ENCODE measurements around the gene SELE. TPM values are rescaled to one million over a fixed set of nuclear protein-coding genes. Genes with fewer than 3 reads are reported as not detected.
A peak's percentile ranks its signal among the peaks of the same experiment; 100 is the strongest.

SELE gene, protein sequence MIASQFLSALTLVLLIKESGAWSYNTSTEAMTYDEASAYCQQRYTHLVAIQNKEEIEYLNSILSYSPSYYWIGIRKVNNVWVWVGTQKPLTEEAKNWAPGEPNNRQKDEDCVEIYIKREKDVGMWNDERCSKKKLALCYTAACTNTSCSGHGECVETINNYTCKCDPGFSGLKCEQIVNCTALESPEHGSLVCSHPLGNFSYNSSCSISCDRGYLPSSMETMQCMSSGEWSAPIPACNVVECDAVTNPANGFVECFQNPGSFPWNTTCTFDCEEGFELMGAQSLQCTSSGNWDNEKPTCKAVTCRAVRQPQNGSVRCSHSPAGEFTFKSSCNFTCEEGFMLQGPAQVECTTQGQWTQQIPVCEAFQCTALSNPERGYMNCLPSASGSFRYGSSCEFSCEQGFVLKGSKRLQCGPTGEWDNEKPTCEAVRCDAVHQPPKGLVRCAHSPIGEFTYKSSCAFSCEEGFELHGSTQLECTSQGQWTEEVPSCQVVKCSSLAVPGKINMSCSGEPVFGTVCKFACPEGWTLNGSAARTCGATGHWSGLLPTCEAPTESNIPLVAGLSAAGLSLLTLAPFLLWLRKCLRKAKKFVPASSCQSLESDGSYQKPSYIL
- total RNA-seq (2022) (not detected in 2 replicates), Bru-seq, nascent RNA (not detected), BruChase-seq, experiment 1, labeled RNA remaining after a 2-hour chase (percentile 11 among the genes with signal in this experiment), BruChase-seq, experiment 2, labeled RNA remaining after a 6-hour chase (percentile 11 among the genes with signal in this experiment)
- long read RNA-seq = 0 reads

DNA sequence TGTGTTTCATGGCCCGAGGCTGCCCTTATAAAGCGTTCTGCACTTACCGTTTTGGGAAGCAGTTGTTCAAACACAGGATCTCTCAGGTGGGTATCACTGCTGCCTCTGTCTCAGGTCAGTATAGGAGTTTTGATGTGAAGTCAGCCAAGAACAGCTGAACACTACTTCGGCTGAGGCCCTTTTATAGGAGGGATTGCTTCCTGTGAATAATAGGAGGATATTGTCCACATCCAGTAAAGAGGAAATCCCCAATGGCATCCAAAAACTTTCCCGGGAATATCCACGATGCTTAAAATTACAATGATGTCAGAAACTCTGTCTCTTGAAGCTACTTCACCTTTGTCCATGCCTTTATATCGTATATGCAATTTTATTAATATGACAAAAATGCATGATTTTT is at the start of gene SELE:
Gene SELE (minus strand): TSS at position 156 of the 400 bp plus-strand sequence. CDS start 467 bp downstream, outside the sequence.
- BruUV-seq (replicated peaks) = no TSS peak
- no peaks in the 10 kb centered on the region for H3K27me3 ChIP-seq (replicated peaks; ENCODE audit: control insufficient read depth, insufficient read depth, low read length)
- DNase-seq = no peak
- CTCF ChIA-PET = interaction anchor here (1.4 kb wide), 1 partner anchor 22 kb away, joined by 3 read pairs; no protein-coding TSS in a partner anchor
- intact Hi-C loops (cut with micrococcal nuclease; ENCODE audit: unreplicated experiment) = no loop called here
- no peak within 1 kb of the TSS for H3K4me3 Mint-ChIP-seq (ENCODE audit: unreplicated experiment)
- no peak within 1 kb of the TSS for H3K27ac Mint-ChIP-seq (ENCODE audit: unreplicated experiment)
- no peaks in the 10 kb centered on the region for H3K9me3 Mint-ChIP-seq (ENCODE audit: unreplicated experiment)
- H3K36me3 Mint-ChIP-seq (ENCODE audit: insufficient read depth, unreplicated experiment) = no peaks in the 10 kb centered on the region
- peaks cover 4% of the 10 kb centered on the region for H3K27me3 Mint-ChIP-seq (ENCODE audit: insufficient read depth, unreplicated experiment)
- TF ChIP-seq, protein P1, sequence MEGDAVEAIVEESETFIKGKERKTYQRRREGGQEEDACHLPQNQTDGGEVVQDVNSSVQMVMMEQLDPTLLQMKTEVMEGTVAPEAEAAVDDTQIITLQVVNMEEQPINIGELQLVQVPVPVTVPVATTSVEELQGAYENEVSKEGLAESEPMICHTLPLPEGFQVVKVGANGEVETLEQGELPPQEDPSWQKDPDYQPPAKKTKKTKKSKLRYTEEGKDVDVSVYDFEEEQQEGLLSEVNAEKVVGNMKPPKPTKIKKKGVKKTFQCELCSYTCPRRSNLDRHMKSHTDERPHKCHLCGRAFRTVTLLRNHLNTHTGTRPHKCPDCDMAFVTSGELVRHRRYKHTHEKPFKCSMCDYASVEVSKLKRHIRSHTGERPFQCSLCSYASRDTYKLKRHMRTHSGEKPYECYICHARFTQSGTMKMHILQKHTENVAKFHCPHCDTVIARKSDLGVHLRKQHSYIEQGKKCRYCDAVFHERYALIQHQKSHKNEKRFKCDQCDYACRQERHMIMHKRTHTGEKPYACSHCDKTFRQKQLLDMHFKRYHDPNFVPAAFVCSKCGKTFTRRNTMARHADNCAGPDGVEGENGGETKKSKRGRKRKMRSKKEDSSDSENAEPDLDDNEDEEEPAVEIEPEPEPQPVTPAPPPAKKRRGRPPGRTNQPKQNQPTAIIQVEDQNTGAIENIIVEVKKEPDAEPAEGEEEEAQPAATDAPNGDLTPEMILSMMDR (IDR thresholded peaks at IDR 0.05; ENCODE audit: insufficient read depth in 1 of 2, low read depth in 1 of 2, low read length in 1 of 2, severe bottlenecking in 1 of 2, unreplicated experiment in 1 of 2) = no peak
- H3K4me1 Mint-ChIP-seq (ENCODE audit: low read depth, unreplicated experiment) = no peaks in the 10 kb centered on the region
- no peaks in the 10 kb centered on the region for H3K36me3 ChIP-seq (ENCODE audit: control insufficient read depth, insufficient read depth, low read length)
- POLR2A ChIA-PET = no interaction called here
- H3K9me3 ChIP-seq = no peaks in the 10 kb centered on the region
- H3K4me1 ChIP-seq = no peaks in the 10 kb centered on the region
- no peak within 1 kb of the TSS for H3K4me3 ChIP-seq (ENCODE audit: low read depth, low read length)

DNA sequence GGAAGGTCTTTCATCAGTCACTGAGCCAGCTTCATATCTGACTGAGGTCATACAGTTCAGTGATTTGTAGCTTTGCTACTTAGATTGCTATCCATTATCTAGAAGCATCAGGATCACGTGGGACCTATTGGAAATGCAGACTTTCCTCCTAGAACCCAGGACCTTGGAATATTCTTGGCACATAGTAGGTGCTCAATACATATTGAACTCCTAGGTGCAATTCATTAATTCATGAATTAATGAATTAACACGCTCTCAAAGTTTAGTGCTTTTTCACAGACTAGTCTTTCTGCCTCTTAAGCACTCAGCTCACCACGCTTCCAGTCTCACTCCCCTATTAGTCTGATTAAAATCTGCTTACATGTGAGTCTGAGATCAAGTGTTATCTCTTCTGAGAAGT is 48.7 kb upstream of the SELE start:
- Histone ChIP-seq H3K36me3 (ENCODE audit: control insufficient read depth, insufficient read depth, low read length) (no peaks in the 10 kb centered on the region), H3K9me3 (no peaks in the 10 kb centered on the region), H3K27me3 (replicated peaks; ENCODE audit: control insufficient read depth, insufficient read depth, low read length) (no peaks in the 10 kb centered on the region), H3K4me3 (ENCODE audit: low read depth, low read length) (no peak overlapping the region), H3K4me1 (peaks cover 28% of the 10 kb centered on the region)
- peaks cover 4% of the 10 kb centered on the region for H3K36me3 Mint-ChIP-seq (ENCODE audit: insufficient read depth, unreplicated experiment)
- ChIA-PET POLR2A (no interaction called here), CTCF (no interaction called here)
- peak overlapping the region; percentile 80 for H3K27ac Mint-ChIP-seq (ENCODE audit: unreplicated experiment)
- no TSS peak for BruUV-seq (replicated peaks)
- intact Hi-C loops (cut with micrococcal nuclease; ENCODE audit: unreplicated experiment) = no loop called here
- TF ChIP-seq, protein P1 (IDR thresholded peaks at IDR 0.05; ENCODE audit: insufficient read depth in 1 of 2, low read depth in 1 of 2, low read length in 1 of 2, severe bottlenecking in 1 of 2, unreplicated experiment in 1 of 2) = no peak
- no peak overlapping the region for H3K4me3 Mint-ChIP-seq (ENCODE audit: unreplicated experiment)
- no peaks in the 10 kb centered on the region for H3K27me3 Mint-ChIP-seq (ENCODE audit: insufficient read depth, unreplicated experiment)
- no peak for DNase-seq
- H3K4me1 Mint-ChIP-seq (ENCODE audit: low read depth, unreplicated experiment) = peaks cover 15% of the 10 kb centered on the region
- H3K9me3 Mint-ChIP-seq (ENCODE audit: unreplicated experiment) = peaks cover 20% of the 10 kb centered on the region

DNA sequence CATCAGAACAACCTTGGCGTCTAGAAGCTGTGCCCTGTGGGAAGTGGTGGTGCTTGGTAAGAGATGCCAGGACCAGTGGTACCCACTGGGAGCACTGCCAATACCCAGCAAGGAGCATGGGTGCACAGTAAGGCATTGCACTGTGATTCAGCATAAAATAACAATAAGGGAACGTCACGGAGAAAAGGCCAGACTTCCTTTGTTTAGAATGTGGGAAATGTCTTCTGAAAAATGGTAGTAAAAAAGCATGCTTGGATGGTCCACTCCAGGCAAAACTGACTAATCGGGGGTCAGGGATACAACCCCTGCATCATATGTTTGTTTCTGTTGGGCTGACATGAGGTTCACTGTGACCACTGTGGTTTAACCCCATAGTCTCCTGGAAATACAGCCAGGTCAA is 46.1 kb upstream of the SELE start:
- no TSS peak for BruUV-seq (replicated peaks)
- Mint-ChIP-seq H3K4me3 (ENCODE audit: unreplicated experiment) (no peak overlapping the region), H3K4me1 (ENCODE audit: low read depth, unreplicated experiment) (peaks cover 15% of the 10 kb centered on the region), H3K9me3 (ENCODE audit: unreplicated experiment) (peaks cover 20% of the 10 kb centered on the region), H3K27ac (ENCODE audit: unreplicated experiment) (no peak overlapping the region), H3K36me3 (ENCODE audit: insufficient read depth, unreplicated experiment) (peaks cover 4% of the 10 kb centered on the region), H3K27me3 (ENCODE audit: insufficient read depth, unreplicated experiment) (no peaks in the 10 kb centered on the region)
- CTCF ChIA-PET = no interaction called here
- Histone ChIP-seq H3K4me3 (ENCODE audit: low read depth, low read length) (no peak overlapping the region), H3K4me1 (peaks cover 28% of the 10 kb centered on the region), H3K27me3 (replicated peaks; ENCODE audit: control insufficient read depth, insufficient read depth, low read length) (no peaks in the 10 kb centered on the region), H3K36me3 (ENCODE audit: control insufficient read depth, insufficient read depth, low read length) (no peaks in the 10 kb centered on the region), H3K9me3 (no peaks in the 10 kb centered on the region)
- POLR2A ChIA-PET = no interaction called here
- intact Hi-C loops (cut with micrococcal nuclease; ENCODE audit: unreplicated experiment) = loop anchor here (2.0 kb wide), 1 partner anchor 13 kb away; no protein-coding TSS in a partner anchor
- TF ChIP-seq, protein P1 (IDR thresholded peaks at IDR 0.05; ENCODE audit: insufficient read depth in 1 of 2, low read depth in 1 of 2, low read length in 1 of 2, severe bottlenecking in 1 of 2, unreplicated experiment in 1 of 2) = no peak
- DNase-seq = no peak

Measured in Caco-2 (cell line).